Left cardiac atrium (tissue), 4 donors: ENCODE measurements around the gene MOK. TPM values are rescaled to one million over a fixed set of nuclear protein-coding genes. Genes with fewer than 3 reads are reported as not detected.

Source experiments
- ATAC-seq, 2 donors: fragments of 200-7000 bp; cut with Tn5 transposase; one replicate each; pipeline ENCODE4 v1.9.1; 2020; ENCODE audit warnings: mild to moderate bottlenecking in 2 of 2, moderate library complexity in 2 of 2
- DNase-seq: peaks from one replicate; pipeline ENCODE4 v3.0.0-alpha.2; 2020
- intact Hi-C, 2 donors: fragments of 100-400 bp; cut with DNase I; formaldehyde crosslinking; loops; one replicate each; pipeline versions ENCODE4 v1.14.1 to v1.15.1; 2022 to 2023
- total RNA-seq, 2 donors: library from RNA; stranded (reverse); fragmentation: NEBNext Ultra II Directional; extraction: Animal tissue kit (Norgen Biotek cat#: 25700); gene quantifications; one replicate each; pipeline ENCODE4 v1.2.1, GENCODE V29; 2021
- donor health status: DM: no; HTN: yes; CAD: no.
- donor health status: DM: no; HTN: yes; CAD: no; lungs with severe emphysema.
- donor health status: DM: yes; HTN: yes; CAD: no.
- donor health status: Dilated cardiomyopathy.

The MOK gene
- total RNA-seq, 2 donors from 2014 or later = 10.8 to 15.3 TPM

DNA sequence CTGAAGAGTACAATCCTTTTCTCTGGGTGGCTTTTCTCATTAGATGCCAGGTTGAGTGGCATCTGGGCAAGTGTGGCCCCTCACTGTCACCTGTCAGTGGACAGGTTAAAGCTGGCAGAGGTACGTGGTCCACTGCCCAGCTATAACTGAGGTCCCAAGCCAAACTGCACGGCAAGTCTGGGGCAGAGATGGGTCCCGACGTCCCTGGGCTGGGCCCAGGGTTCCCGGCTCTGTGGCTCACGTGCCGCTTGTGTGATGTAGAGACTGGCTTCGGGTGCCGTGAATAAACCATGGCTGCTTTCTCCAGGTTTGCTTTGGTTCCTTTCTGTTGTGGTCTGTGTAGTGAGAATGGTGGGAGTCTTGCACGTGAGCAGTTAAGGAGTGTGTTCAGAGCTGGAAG lies 87.6 kb downstream of the MOK start:
- ATAC-seq (no peak), DNase-seq (no peak)
- intact Hi-C loops = no loop called here

DNA sequence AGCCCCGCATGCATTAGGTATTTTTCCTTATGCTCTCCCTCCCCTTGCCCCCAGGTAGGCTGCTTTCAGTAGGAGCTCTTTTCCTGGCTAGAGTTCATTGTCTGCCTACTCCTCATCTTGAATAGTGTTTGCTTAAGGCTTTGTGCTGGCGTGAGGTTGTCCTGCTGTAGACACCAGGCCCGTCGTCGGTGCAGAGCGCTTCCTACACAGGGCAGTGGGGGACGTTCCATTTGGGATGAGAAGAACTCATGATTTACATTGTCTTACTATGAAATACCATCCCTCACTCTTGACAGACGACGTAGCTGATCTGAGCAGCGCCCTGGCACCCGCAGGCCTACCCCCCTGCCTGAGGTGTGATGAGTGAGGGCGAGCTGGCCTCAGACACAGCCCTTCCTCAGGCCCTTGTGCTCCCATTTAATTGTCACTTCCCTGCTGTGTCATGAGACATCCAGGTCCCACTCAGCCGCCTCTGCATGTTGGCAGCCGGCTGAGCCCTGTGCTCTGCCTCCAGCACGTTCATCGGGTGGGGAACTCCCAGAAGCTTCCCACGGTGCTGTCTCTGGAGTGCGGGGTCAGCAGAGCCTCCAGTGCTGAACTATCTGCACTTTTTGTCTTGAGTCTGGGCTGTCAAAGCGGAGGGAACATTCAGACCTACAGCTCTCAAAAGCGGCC lies 89.3 kb downstream of the MOK start:
- ATAC-seq (peak; percentile 77 to 83), DNase-seq (peak; percentile 56)
- intact Hi-C loops = no loop called here

DNA sequence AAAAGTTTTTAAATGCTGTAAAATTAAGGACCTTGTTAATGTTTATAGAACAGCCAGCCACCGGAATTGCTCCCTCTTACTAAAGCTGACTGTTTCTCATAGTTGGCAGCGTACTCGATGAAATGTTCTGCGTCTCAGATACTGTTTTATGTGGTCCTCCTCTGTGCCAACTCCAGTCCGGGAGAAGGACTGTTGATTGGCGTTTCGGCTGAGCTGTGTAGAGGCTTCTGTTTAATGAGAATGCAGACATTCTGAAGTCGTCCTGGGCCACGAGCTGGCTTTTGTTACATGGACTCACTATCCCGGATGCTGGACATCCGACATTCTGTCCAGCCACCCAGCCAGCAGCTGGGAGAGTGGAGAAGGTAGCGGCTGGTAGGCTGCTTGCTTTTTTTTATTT lies 89.9 kb downstream of the MOK start:
- intact Hi-C loops = no loop called here
- DNase-seq (no peak), ATAC-seq (peak; percentile 70 to 79)

DNA sequence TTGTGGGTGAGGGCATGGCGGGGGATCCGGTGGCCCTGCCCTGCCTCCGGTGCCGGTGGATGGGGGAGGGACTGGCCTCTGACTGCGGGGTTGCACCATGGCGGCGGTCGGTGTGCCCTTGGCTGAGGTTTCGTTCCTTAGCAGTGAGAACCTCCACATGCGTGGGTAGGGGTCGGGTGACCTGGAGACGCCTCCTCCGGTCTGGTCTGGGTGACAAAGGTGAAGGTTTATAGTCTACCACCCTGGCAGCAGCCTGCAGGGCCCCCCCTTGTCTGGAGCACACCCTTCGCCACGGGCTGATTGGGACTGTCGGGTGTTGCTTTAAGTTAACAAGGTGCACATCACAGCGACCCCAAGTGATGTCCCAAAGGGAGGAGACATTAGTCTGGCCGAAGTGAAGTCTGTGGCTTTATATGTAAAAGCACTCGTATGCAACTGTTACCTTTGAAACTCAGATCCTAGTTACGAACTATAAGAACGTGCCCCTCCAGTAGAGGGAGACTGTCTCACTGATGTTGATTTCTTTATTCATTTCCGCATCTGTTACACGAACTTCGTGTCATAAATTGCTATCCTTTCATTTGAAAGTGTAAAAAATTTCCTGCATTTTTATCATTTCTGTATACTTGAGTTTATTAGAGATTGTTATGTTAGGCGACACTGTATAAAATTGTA lies 90.8 kb downstream of the MOK start:
- ATAC-seq (no peak), DNase-seq (no peak)
- intact Hi-C loops = no loop called here

DNA sequence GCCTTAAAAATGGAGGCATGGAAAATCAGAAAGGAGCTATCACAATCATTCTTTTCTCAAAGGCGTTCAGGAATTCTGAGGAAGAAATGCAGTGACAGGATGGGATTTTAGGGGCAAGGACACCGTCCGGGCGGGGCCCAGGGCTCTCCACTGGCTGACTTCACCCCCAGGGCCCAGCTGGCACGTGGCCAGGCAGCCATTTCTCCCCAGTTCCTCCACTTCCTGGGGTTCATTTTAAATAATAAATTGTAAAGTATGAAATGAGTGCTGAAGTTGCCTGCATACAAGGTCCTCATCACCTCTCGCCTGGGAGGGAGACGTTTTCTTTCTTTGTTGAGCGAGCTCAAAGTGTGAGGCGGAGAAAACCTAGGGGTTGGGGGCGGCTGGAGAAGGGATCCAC lies 91.5 kb downstream of the MOK start:
- DNase-seq (no peak), ATAC-seq (no peak)
- intact Hi-C loops = no loop called here

DNA sequence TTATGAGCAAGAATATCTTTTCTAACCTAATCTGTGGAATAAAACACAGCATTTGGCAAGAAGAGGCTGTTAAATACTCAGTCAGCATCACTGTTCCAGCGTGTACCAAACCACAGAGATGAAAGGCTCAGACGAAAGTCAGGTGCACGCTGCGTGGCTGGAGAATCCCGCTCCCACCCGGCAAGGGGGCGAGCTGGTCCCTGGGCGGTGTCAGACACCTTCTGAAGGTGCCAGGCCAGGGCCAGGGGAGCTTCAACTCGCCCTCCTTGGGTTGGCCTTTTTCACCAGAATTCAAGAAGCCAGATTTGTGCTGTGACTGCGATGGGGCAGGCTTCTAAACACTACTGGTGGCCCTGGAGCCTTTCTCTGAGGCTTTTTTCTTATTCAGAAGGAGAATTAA lies 92.1 kb downstream of the MOK start:
- DNase-seq (no peak), ATAC-seq (no peak)
- intact Hi-C loops = no loop called here

DNA sequence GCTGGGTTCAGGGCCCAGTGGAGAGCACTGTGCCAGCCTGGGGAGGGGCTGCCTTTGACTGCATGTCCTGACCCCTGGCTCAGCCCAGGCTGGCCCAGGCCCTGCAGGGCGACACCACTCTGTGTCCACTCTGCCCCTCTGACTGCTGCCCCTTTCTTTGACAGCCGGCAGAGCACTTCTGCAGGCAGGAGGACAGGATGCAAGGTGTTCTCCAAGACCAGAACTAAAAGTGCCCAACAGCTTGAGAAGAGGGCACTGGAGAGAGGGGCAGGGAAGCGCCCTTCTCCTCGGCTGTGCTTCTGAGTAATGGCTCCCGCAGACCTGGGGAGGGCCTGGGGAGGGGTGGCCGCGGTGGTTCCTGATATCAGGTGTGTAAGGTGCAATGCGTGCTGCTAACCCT lies 92.6 kb downstream of the MOK start:
- intact Hi-C loops = no loop called here
- ATAC-seq = no peak
- no peak for DNase-seq

DNA sequence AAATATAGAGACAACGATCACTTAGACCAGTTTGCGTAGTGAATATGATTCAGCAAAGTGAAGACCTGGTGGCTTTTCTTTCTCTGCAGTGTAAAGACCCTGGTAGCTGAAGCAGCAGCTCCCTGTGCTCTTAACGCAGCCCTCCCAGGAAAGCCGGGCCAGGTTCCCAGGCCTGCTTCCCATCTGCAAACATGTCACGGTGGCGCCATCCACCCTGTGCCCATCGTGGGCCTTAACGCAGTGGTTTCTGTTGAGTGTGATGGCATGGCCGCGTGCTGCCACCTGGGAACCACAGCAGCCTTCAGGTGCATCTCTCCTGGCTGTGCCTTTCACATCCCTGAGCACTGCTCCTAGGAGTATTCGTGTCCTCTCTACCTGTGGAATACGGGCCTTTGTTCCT lies 93.7 kb downstream of the MOK start:
- intact Hi-C loops = no loop called here
- ATAC-seq = no peak
- no peak for DNase-seq

DNA sequence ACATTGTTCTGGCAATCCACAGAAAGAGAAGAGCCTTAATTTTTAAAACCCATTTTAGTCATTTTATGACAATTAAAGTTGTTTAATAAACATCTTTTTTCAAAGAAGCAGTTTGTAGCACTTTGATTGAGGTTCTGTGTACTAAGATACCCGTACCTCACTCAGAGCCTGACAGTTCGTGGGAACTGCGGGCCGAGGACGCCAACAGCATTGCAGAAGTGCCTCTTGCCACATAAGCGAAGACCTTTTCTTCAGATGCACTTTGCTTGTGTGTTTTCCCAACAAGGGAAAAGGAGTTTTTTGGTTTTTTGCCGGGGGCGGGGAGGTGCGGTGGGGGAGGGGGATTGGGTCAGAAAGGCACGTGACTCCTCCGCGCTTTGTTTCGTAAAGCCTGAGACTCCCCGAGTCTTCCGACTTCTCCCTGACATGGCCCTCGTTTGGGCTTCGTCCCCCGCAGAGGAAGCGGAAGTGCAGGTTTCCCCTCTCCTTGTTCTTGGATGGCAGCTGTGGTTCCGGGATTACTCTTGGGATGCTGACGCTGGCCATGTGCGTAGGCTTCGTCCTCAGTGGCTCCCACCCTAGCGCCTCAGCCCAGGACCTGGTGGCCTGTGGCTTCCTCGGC lies 94.4 kb downstream of the MOK start:
- intact Hi-C loops = no loop called here
- DNase-seq (no peak), ATAC-seq (no peak)

DNA sequence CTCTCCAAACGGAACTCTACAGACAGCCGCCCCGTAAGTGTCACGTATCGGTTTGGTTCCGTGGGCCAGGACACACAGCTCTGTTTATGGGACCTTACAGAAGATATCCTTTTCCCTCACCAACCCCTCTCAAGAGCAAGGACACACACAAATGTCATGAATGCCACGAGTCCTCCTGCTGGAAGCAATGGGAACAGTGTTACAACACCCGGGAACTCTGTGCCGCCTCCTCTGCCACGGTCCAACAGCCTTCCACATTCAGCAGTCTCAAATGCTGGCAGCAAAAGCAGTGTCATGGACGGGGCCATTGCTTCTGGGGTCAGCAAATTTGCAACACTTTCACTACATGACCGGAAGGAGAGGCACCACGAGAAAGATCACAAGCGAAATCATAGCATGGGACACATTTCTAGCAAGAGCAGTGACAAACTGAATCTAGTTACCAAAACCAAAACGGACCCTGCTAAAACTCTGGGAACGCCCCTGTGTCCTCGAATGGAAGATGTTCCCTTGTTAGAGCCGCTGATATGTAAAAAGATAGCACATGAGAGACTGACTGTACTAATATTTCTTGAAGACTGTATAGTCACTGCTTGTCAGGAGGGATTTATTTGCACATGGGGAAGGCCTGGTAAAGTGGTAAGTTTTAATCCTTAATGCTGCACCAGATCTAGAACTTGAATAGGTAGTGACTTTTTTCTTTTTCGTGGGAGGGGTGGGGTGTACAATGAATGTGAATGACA lies 95.6 kb downstream of the MOK start:
- peak; percentile 62 to 84 for ATAC-seq
- DNase-seq = no peak
- intact Hi-C loops = loop anchor here in 1 of 2 donors (10.0 kb wide), 1 partner anchor 65 kb away; no protein-coding TSS in a partner anchor

DNA sequence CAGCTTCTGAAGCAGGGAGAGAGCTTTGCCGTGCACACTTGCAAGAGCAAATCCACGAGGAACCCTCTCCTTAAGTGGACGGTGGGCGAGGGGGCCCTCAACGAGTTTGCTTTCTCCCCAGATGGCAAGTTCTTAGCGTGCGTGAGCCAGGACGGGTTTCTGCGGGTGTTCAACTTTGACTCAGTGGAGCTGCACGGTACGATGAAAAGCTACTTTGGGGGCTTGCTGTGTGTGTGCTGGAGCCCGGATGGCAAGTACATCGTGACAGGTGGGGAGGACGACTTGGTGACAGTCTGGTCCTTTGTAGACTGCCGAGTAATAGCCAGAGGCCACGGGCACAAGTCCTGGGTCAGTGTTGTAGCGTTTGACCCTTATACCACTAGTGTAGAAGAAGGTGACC lies 96.2 kb downstream of the MOK start:
- DNase-seq (no peak), ATAC-seq (no peak)
- intact Hi-C loops = loop anchor here in 1 of 2 donors (10.0 kb wide), 1 partner anchor 64 kb away; no protein-coding TSS in a partner anchor

DNA sequence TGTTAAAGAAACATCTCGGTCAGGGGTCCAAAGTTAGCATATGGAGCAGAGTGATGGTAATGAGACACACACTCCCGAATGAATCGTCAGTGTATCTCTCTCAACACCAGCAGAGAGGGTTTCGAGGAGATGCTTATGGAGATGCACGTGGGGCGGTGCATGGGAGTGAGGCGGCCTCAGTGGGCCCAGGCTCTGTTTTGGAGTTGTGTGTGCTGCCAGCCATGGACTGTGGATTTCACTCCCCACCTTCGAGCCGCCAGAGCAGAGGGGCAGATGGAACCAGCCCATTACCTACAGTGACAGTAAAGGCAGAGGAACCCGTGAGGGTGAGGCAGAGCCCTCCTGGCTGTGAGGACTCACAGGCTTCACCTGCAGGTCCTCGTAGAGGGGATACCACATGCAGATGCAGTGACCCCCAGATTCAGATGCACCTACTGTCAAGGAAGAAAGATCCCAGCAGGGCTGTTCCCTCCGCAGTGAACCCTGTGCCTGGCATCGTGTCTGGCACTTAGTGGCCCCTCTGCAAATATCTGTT lies 97.1 kb downstream of the MOK start:
- no peak for ATAC-seq
- intact Hi-C loops = loop anchor here in 1 of 2 donors (10.0 kb wide), 1 partner anchor 63 kb away; no protein-coding TSS in a partner anchor
- DNase-seq = no peak

DNA sequence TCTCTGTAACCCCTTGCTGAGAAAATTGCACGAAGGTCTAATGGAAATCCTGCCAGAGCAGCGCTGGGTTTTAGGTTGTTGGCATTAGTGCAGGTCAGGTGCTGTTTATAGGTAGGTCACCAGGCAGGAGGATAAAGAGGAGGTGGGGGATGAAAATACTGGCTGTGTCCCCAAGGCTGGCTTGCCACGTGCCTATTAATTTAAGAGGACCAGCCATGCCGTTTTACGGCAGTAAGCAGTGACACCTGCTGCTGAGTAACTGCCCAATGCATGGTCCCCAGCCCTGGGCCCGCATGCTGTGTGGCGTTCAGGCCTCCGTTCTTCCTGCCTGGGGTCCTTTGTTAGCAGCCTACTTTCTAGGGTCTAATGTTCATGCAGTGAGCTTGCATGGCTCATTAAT lies 98.0 kb downstream of the MOK start:
- DNase-seq (no peak), ATAC-seq (no peak)
- intact Hi-C loops = loop anchor here in 1 of 2 donors (10.0 kb wide), 1 partner anchor 62 kb away; no protein-coding TSS in a partner anchor

DNA sequence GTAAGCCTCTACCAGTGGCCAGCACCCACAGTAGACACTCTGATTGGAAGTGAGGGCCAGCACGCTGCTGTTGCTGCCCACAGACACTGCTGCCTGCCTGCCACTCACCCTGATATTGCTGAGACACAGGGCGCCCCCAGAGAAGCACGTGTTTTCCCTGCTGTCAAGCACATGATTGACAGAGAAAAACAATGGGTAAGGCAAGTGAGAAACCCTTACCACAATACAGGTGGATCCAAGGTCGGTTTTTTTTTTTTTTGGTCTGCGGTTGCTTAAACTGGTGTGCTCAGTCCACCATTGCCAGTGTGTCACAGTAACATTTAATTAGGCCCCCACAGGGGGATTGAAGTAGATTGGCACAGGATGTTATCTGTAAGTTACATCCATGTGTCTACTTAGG lies 99.4 kb downstream of the MOK start:
- no peak for DNase-seq
- intact Hi-C loops = loop anchor here in 1 of 2 donors (10.0 kb wide), 1 partner anchor 61 kb away; no protein-coding TSS in a partner anchor
- ATAC-seq = no peak

DNA sequence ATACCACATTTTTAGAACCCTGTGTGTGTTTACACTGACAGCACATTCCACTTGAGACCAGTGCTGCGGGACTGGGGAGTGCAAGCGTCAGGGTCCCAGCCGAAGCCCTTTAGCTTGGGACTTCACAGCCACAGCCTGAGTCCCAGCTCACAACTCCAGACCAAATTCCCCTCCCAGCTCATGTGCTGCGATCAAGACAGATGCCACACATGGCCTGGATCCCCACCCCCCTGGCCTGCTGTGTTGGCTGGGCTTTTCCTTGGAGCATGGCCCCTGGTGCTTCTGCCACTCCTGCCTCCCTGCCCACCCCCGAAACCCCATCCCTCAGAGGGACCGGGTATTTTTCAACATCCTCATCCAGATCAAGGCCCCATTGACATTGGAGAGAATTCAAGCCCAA lies 101.6 kb downstream of the MOK start:
- ATAC-seq = no peak
- intact Hi-C loops = loop anchor here in 1 of 2 donors (10.0 kb wide), 1 partner anchor 59 kb away; no protein-coding TSS in a partner anchor

DNA sequence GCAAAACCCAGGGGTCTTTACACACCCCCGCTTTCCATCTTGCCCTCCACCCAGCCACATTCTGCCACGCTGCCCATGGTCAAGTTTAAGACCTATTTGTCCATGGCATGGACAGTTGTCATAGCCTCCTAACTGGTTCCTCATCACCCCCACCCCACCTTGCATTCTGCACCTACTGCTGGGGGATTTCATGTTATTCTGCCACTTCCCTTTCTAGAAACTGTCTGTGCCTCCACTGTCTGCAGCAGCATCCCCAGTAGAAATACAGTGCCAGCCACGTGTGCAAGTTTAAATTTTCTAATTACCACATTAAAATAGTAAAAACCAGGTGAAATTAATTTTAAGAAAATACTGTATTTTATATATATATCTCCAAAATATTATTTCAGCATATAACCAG lies 102.0 kb downstream of the MOK start:
- intact Hi-C loops = loop anchor here in 1 of 2 donors (10.0 kb wide), 1 partner anchor 58 kb away; no protein-coding TSS in a partner anchor
- no peak for DNase-seq
- ATAC-seq = no peak

More for the DNA sequence above, 101.6 kb downstream of the MOK start:
- DNase-seq = no peak

DNA sequence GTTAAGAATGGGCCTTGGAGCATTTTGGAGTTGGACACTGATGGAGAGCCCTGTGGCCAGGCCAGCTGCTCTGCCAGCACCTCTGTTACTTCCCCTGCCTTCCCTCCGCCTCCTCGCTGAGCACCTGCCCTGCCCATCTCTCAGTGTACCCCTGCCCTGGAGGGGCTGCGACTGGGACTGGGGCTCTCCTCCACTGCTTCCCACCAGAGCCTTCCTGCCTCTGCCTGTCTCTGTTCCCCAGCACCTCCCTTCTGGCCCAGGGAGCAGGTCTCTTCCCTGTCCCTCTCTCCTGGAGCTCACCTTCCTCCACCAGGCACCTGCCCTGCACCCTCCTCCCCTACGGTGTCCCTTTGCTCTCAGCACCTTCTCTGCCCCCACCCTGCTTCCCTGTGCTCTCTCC lies 103.2 kb downstream of the MOK start:
- DNase-seq (no peak), ATAC-seq (no peak)
- intact Hi-C loops = loop anchor here in 1 of 2 donors (10.0 kb wide), 1 partner anchor 57 kb away; no protein-coding TSS in a partner anchor

DNA sequence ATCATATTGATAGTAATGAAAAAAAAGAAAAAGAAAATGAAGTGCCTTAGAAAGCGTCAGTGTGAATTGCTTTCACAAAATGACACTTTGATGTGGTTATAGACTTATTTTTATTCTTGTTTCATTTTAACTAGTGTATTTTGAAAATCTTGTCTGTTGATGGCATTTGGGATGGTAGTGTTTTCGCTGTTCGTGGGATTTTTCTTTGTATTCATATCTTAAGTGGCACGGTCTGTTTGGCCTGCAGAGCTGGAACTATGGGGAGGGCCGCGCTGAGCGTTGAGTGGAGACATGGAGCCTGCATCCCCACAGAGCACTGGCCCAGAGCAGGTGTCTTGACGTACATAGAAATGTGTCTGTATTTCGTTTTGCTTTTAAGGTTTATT lies 103.6 kb downstream of the MOK start:
- DNase-seq = no peak
- no peak for ATAC-seq
- intact Hi-C loops = loop anchor here in 1 of 2 donors (10.0 kb wide), 1 partner anchor 57 kb away; no protein-coding TSS in a partner anchor
